Measurements from ENCODE around the gene ST3GAL6.

ST3GAL6 gene

DNA sequence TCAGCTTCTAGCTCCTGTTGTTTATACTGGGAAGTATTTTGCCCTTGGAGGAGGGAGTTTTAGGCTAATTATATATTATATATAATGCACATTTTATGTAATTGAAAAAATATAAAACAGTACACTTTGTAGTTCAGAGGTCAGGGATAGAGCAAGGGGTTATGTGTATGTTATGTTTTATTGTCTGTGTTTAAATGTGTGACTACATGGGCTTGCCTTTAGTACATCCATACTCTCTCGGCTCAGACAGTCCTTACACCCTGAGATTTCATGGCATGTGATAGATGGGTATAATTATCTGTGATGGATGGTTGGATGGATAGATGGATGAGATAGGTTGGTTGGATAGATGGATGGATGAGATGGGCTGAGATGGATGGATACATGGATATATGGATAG lies 17.4 kb upstream of the ST3GAL6 start:
- Histone ChIP-seq H4K20me1 (ENCODE audit: control insufficient read depth, insufficient read depth, low read depth, low read length) (no peaks in the 10 kb centered on the region), H3K9me2 (replicated peaks; ENCODE audit: control insufficient read depth, low read length) (no peaks in the 10 kb centered on the region), H3K9me3 (ENCODE audit: control insufficient read depth, insufficient read depth, low read length) (no peaks in the 10 kb centered on the region), H3K4me2 (ENCODE audit: low read length) (no peak overlapping the region), H3K4me1 (ENCODE audit: control insufficient read depth, low read length) (no peaks in the 10 kb centered on the region), H3F3A (ENCODE audit: control insufficient read depth, insufficient read depth) (no peaks in the 10 kb centered on the region), H3K27ac (ENCODE audit: low read depth, low read length) (no peak overlapping the region), H3K27me3 (ENCODE audit: control insufficient read depth, low read length) (no peaks in the 10 kb centered on the region), H3K36me3 (ENCODE audit: control insufficient read depth, low read length) (no peaks in the 10 kb centered on the region), H3K79me2 (ENCODE audit: control insufficient read depth, low read length) (no peaks in the 10 kb centered on the region), H3K4me3 (ENCODE audit: low read length) (no peak overlapping the region)
- TF ChIP-seq, protein P1, sequence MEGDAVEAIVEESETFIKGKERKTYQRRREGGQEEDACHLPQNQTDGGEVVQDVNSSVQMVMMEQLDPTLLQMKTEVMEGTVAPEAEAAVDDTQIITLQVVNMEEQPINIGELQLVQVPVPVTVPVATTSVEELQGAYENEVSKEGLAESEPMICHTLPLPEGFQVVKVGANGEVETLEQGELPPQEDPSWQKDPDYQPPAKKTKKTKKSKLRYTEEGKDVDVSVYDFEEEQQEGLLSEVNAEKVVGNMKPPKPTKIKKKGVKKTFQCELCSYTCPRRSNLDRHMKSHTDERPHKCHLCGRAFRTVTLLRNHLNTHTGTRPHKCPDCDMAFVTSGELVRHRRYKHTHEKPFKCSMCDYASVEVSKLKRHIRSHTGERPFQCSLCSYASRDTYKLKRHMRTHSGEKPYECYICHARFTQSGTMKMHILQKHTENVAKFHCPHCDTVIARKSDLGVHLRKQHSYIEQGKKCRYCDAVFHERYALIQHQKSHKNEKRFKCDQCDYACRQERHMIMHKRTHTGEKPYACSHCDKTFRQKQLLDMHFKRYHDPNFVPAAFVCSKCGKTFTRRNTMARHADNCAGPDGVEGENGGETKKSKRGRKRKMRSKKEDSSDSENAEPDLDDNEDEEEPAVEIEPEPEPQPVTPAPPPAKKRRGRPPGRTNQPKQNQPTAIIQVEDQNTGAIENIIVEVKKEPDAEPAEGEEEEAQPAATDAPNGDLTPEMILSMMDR (IDR thresholded peaks at IDR 0.05; ENCODE audit: low read depth, low read length, poor library complexity, severe bottlenecking): no peak
- no peak for TF ChIP-seq EZH2phosphoT487 (IDR thresholded peaks at IDR 0.05; ENCODE audit: borderline replicate concordance, low read length)

DNA sequence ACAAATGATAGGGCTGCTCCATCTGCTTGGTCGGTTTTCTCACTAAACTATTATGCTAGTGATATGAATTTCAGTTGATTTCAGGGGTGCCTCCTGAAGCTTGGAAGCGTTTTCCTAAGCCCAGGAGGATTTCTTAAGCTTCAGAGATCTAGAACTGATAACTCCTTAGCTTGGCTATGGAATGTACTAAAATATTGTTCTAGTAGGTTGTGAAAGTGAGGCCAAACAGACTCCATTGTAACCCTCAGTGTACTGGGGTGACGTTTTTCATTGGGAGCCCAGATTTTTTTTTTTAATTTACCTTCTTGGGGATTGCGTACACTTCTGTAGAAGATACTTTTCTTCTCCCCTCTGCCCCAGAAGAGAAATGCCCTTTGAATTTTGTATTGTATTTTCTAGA lies 17.0 kb upstream of the ST3GAL6 start:
- Histone ChIP-seq H3K9me2 (replicated peaks; ENCODE audit: control insufficient read depth, low read length) (no peaks in the 10 kb centered on the region), H3K27ac (ENCODE audit: low read depth, low read length) (no peak overlapping the region), H3K27me3 (ENCODE audit: control insufficient read depth, low read length) (no peaks in the 10 kb centered on the region), H3K79me2 (ENCODE audit: control insufficient read depth, low read length) (no peaks in the 10 kb centered on the region), H3K36me3 (ENCODE audit: control insufficient read depth, low read length) (no peaks in the 10 kb centered on the region), H3K4me2 (ENCODE audit: low read length) (no peak overlapping the region), H3K4me1 (ENCODE audit: control insufficient read depth, low read length) (no peaks in the 10 kb centered on the region), H4K20me1 (ENCODE audit: control insufficient read depth, insufficient read depth, low read depth, low read length) (no peaks in the 10 kb centered on the region), H3F3A (ENCODE audit: control insufficient read depth, insufficient read depth) (no peaks in the 10 kb centered on the region), H3K9me3 (ENCODE audit: control insufficient read depth, insufficient read depth, low read length) (no peaks in the 10 kb centered on the region), H3K4me3 (ENCODE audit: low read length) (no peak overlapping the region)
- TF ChIP-seq, protein P1 (IDR thresholded peaks at IDR 0.05; ENCODE audit: low read depth, low read length, poor library complexity, severe bottlenecking): no peak
- TF ChIP-seq EZH2phosphoT487 (IDR thresholded peaks at IDR 0.05; ENCODE audit: borderline replicate concordance, low read length): no peak

DNA sequence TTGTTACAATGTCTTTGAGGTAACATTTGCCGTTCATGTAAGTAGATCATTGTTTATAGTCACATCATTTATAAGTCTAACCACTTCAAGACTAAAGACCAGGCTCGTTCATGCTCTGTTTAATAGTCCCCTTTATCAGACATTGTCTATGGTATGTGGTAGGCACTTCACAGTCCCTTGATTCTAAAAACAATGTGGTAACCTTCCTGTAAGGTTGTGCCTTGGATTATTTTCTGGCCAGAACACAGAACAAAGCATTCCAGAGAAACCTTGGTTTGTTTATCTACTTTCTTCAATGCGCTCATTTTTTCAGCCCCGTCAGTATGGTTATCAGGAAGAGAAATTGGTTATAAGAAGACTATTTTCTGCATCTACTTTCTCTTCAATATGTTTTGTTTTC lies 16.3 kb upstream of the ST3GAL6 start:
- TF ChIP-seq EZH2phosphoT487 (IDR thresholded peaks at IDR 0.05; ENCODE audit: borderline replicate concordance, low read length): no peak
- TF ChIP-seq, protein P1 (IDR thresholded peaks at IDR 0.05; ENCODE audit: low read depth, low read length, poor library complexity, severe bottlenecking): no peak
- no peaks in the 10 kb centered on the region for H3K27me3 ChIP-seq (ENCODE audit: control insufficient read depth, low read length)
- H3K79me2 ChIP-seq (ENCODE audit: control insufficient read depth, low read length): no peaks in the 10 kb centered on the region
- no peaks in the 10 kb centered on the region for H3K4me1 ChIP-seq (ENCODE audit: control insufficient read depth, low read length)
- H3F3A ChIP-seq (ENCODE audit: control insufficient read depth, insufficient read depth): no peaks in the 10 kb centered on the region
- no peaks in the 10 kb centered on the region for H3K36me3 ChIP-seq (ENCODE audit: control insufficient read depth, low read length)
- H3K4me3 ChIP-seq (ENCODE audit: low read length): no peak overlapping the region
- no peak overlapping the region for H3K4me2 ChIP-seq (ENCODE audit: low read length)
- no peak overlapping the region for H3K27ac ChIP-seq (ENCODE audit: low read depth, low read length)
- H4K20me1 ChIP-seq (ENCODE audit: control insufficient read depth, insufficient read depth, low read depth, low read length): no peaks in the 10 kb centered on the region
- H3K9me3 ChIP-seq (ENCODE audit: control insufficient read depth, insufficient read depth, low read length): no peaks in the 10 kb centered on the region
- no peaks in the 10 kb centered on the region for H3K9me2 ChIP-seq (replicated peaks; ENCODE audit: control insufficient read depth, low read length)

Data from DOHH2 (cell line).